GM19397 (cell line): ENCODE data around the gene POU6F2.

Source experiments
- ATAC-seq: cut with Tn5 transposase; IDR thresholded peaks from one replicate; pipeline ENCODE4 v1.9.1; 2021; ENCODE audit warnings: mild to moderate bottlenecking, moderate library complexity; ENCODE audit not compliant: unreplicated experiment

POU6F2 gene

DNA sequence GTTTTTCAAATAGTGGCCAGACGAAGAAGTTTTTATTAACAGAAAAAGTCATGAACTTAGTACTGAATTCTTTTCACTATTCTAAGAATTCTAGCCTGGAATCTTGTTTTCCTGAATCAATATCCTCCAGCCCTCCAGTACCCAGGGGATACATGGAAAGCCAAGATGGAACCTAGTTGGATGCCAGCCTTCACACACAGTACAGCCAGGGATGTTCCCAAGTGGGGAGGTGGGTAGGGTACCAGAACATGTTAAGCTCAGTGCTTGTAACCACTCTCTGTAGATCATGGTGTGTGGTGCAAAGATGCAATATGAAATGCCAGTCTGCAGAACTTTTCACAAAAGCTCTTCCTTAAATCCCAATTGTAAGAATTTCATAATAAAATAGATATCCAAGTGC lies 128.0 kb downstream of the POU6F2 start:
- no peak for ATAC-seq

DNA sequence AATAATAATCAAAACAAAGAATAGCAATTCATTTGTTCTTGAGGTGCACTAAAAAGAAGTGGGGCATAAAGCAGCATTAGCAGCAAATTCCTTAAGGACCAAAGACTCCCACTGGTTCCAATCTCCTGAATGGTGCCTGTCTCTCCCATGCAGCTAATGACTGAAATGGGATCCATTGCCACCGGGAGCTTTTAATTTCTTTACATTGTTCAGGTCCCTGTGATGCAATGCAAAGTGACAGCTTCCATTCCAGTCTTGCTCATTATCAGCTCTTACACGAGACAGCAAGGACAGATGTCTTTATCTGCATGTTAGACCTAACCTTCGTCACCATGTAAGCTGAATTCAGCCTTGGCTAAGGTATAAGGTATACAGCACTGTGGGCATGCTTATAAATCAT lies 148.1 kb downstream of the POU6F2 start:
- ATAC-seq: no peak

DNA sequence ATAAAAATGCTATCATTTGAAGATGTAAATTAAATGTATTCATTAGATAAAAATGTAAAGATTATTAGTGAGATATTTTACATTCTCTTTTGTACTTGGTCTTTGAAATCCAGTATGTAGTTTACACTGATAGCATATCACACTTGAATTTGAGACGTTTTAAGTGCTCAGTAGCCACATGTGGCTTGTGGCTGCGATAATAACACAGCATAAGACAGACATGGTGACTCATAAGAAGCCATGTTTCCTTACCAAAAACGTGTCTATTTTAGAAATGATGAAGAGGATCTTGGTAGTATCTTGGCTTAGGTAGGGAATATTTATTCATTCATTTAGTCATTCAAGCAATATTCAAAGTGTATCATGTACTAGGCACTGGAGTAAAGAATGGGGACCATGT lies 149.3 kb downstream of the POU6F2 start:
- no peak for ATAC-seq

DNA sequence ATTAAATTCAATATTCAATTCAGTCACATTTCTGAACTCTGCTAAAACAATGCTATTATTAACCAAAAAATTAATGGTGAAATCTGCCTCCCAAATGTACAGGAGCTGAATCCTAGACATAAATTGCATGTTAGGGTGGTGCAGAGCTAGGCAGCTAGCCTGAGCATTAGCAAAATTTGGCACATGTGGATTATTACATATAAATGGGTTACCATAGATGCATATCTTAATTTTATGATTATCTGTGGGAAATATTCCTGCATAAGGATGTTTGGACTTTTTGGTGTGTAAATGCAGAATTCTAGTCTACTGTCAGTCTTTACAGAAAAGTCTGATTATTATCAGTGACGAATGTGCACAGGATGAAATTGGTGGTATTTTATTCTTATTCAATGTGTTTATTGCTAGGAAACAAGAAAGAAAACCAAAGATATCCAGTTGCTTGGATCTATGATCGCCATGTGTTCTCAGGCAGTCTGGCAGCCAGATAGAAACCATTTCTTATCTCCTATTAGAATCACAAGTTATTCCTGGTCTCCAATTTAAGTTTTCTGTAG lies 150.7 kb downstream of the POU6F2 start:
- ATAC-seq: no peak

DNA sequence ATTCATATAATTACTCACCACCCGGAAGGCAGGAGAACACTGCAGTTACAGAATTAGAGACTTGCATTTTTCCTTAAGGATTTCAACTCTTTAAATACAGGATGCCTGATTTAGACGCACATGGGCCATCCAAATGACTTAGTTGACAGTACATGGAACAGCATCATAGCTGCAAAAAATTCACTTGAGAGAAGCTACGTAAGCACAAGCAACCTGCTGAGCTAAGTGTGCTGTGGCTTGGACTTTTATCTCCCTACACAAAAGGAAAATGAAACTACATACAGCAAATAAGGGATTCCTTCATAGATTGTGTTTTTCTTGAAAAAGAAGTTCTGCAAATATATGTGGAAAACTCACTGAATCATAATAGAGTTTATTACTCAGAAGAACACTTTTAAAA lies 152.6 kb downstream of the POU6F2 start:
- ATAC-seq: no peak

GRCh38 chr7:39130857-39131526 lies 153.3 kb downstream of the POU6F2 start:
- no peak for ATAC-seq

DNA sequence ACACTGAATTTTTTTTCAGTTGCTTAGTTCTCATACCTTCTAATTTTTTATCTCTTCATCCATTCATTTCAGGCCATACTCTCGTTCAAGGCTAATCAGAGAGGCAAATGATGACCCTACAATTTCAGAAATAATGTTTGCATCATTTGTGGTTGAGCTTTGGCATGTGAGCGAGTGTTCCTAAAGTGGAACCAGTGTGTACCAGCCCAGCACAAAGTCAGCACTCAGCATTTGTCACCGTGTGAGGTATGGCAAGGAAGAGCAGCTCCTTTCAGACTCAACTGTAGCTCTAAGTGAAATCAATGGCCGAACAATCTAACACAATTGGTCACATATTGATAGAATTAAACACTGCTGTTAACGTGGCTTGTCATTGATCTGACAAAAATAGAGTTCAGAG lies 154.6 kb downstream of the POU6F2 start:
- ATAC-seq: no peak

DNA sequence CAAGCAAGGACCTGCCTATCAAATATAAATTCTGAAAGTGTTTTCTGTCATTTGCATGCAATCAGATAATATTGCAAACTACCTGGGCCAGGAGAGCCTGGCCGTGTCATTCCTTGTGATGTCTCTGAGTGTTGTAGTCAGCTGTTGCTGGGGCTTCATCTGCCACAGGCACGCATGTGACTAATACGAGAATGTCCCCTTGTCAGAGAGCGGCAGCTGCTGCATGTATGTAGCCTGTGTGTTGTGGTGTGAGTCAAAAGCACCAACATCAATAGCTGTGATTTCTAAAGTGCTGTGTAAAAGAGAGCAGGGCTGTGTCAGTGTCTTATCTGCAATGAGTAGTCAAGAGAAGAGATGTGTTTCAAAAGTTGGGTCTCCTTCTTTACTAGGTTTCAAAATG lies 155.4 kb downstream of the POU6F2 start:
- no peak for ATAC-seq

DNA sequence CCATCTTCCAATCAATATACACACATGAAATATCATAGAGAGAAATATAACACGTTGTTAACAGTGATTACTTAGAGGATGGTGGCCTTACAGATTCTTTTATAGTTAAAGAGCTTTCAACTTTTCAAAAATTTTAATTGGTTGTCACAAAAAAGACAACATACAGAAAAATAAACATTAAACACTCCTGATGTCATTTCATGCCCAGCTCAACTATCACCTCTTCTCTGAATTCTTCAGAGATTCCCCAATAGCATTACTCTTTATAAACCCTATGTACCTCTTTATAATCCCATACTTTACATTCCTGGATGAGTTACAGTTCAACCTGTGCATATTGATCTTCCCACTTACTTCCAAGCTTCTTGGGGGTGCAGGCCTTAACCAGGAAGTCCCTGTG lies 159.8 kb downstream of the POU6F2 start:
- ATAC-seq: no peak

GRCh38 chr7:39142750-39143149 lies 165.0 kb downstream of the POU6F2 start:
- ATAC-seq: no peak

GRCh38 chr7:39144420-39144819 lies 166.7 kb downstream of the POU6F2 start:
- no peak for ATAC-seq

GRCh38 chr7:39145283-39145682 lies 167.6 kb downstream of the POU6F2 start:
- no peak for ATAC-seq

GRCh38 chr7:39145935-39146334 lies 168.2 kb downstream of the POU6F2 start:
- no peak for ATAC-seq

DNA sequence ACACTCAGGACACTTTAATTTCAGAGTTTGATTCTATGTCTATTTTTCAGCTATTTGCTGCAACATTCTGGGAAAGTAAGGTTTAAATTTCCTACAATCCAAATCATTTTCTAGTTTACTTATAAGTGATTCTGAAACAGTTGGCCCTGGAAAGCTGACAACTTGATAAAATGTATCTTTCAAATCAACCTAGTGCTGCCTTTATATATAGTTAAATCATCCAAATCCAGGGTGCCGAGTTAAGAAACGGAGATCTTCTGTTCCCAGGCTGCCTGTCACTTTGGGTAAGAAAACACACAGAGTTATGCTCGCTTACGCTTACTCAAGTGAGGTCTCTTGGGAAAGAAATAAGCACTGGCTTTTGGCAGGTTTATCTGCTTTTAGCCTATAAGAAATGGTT lies 175.0 kb downstream of the POU6F2 start:
- no peak for ATAC-seq

GRCh38 chr7:39153113-39153512 lies 175.4 kb downstream of the POU6F2 start:
- no peak for ATAC-seq

DNA sequence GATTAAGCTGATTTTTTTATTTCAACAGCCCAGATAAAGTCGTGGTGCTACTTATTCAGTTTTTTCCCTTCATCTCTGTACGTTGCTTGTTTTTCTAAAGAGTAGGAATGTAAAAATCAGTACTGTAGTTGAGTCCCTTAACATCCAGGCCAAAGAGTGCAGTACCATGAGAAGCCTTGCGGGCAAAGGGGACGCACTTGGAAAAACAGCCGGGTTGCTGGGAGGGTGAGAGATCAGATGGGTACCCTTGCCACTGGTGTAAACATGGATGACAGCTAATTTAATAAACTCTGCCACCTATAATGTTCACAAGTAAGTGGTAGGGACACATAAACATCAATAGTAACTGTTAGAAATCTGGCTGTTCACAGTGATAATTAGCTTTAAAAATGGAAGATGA lies 175.9 kb downstream of the POU6F2 start:
- ATAC-seq: no peak

DNA sequence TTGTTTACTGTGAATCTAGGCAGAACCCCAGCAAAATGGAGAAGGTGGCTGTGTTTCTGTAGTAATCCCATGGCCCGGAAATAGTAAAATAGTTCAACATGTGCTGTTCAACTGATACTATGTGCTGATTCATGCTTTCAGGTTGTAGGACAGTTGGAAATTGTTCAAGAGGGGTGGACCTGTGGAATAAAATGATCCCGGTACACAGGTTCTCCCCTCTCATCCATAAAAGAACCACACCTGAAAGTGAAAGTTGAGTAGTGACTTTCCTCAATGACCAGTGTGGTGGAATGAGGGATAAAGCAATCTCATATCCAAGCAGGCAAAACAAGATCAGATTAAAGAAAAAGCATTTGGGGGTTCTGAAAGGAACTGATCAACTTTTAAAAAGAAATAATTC lies 177.1 kb downstream of the POU6F2 start:
- no peak for ATAC-seq

GRCh38 chr7:39158367-39158766 lies 180.7 kb downstream of the POU6F2 start:
- ATAC-seq: no peak

GRCh38 chr7:39161903-39162302 lies 184.2 kb downstream of the POU6F2 start:
- ATAC-seq: no peak

DNA sequence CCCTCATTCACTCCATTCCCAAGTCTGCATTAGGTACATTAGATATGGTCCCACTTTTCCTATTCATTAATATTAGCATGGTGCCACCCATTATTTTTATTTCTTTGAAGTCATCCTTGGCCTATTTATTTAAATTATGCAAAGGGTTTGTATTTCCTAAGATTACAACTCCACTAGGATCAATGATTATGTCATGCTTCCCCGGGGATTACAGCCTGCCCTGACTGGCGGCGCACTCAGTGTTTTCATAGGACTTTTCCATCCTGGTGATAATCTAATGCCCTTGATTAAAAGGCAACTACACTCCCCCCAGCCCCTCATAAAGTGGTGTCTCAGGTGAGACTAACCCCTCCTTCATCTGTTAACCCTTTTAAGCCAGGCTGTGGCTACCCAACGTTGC lies 187.2 kb downstream of the POU6F2 start:
- ATAC-seq: no peak

DNA sequence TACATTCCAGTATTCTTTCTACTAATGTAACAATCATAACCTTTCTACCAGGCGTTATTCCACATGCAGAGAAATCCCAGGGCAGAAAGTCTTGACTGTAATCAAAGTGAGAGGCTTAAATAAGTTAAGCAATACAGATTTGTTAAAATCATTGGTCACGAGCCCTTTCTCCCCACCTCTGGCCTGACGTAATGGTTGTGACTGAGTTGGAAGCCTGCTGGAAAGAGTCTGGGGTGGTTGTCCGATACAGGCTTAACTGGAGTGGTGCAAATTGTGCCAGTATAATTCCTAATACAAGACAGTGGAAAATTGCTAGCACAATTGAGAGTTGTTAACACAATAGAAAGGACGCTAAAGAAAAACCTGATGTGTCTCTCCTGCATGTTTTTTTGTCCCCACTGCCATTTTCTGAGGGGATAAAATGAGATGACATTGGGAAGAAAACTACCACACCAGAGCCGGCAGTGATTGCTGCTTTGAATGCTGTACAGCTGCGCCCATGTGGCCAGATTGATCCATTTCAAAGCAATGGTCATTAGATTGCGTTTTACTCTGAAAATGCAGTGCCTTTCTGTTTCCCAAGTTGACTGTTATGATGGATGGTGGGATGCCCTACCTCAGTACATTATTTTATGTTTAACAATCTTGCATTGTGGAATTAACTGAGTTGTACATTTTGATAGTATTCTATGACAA lies 190.8 kb downstream of the POU6F2 start:
- no peak for ATAC-seq

DNA sequence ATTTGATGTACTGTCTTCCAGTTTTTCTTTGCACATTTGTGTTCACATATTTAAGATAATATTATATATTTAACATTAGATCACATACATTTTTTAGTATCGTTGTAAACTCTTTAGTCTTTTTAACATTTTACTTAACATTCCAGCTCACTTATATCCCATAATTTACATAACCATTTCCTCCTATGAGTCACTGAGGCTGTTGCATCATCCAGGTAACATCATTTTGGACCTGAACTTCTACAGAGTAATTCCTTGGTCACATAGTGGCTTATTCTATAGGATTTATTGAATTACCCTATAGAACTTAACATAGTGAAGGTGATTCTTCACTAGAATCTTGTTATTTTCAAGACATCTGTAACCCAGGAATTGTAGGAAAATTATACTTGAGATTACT lies 194.4 kb downstream of the POU6F2 start:
- ATAC-seq: no peak

- no peak for ATAC-seq
These were observed 203.7 kb downstream of the POU6F2 start for GRCh38 chr7:39181398-39181797.
